Measurements from ENCODE around the gene ANKRD11. TPM values are rescaled to one million over a fixed set of nuclear protein-coding genes. Genes with fewer than 3 reads are reported as not detected.
"Not testable (repeated sequence)": the region's sequence is repeated elsewhere in the genome, so short reads cannot be mapped to it uniquely, and the experiment has no call there.

The ANKRD11 gene
- total RNA-seq, 2 experiments from 2014 or later, result 157 to 175 TPM

GRCh38 chr16:89343501-89344457, 146.6 kb downstream of the ANKRD11 start:
- Mint-ChIP-seq H3K27me3 (ENCODE audit: low read depth) (no peaks in the 10 kb centered on the region), H3K9me3 (ENCODE audit: insufficient read depth) (no peaks in the 10 kb centered on the region), H3K36me3 (ENCODE audit: low read depth) (peaks cover 22% of the 10 kb centered on the region), H3K4me3 (no peak overlapping the region), H3K27ac (peak overlapping the region; percentile 40), H3K4me1 (ENCODE audit: low read depth) (peaks cover 66% of the 10 kb centered on the region)
- no peak for ATAC-seq
- DNase-seq, result no peak
- ChIA-PET CTCF (interaction anchor here (0.9 to 1.2 kb wide), 3 partner anchors 9 to 15 kb away, joined by 3 to 5 read pairs (median 3); no protein-coding TSS in a partner anchor), POLR2A (interaction anchor here (1.1 kb wide), 1 partner anchor 9 kb away, joined by 3 read pairs; no protein-coding TSS in a partner anchor)

- POLR2A ChIA-PET, result no interaction called here
These were observed 148.4 kb downstream of the ANKRD11 start for GRCh38 chr16:89341697-89342694.

GRCh38 chr16:89341279-89341678, 149.1 kb downstream of the ANKRD11 start:
- H3K9me3 Mint-ChIP-seq (ENCODE audit: insufficient read depth), result no peaks in the 10 kb centered on the region
- no peak overlapping the region for H3K4me3 Mint-ChIP-seq
- DNase-seq (no peak), ATAC-seq (no peak)
- peaks cover 62% of the 10 kb centered on the region for H3K4me1 Mint-ChIP-seq (ENCODE audit: low read depth)
- ChIA-PET POLR2A (no interaction called here), CTCF (interaction anchor here (0.6 to 1.5 kb wide), 5 partner anchors 9 to 95 kb away, joined by 3 to 5 read pairs (median 3); no protein-coding TSS in a partner anchor)
- peak overlapping the region; percentile 6 for H3K27ac Mint-ChIP-seq
- peaks cover 17% of the 10 kb centered on the region for H3K36me3 Mint-ChIP-seq (ENCODE audit: low read depth)
- no peaks in the 10 kb centered on the region for H3K27me3 Mint-ChIP-seq (ENCODE audit: low read depth)

More at GRCh38 chr16:89341697-89342694, 148.4 kb downstream of the ANKRD11 start:
- Mint-ChIP-seq H3K27me3 (ENCODE audit: low read depth) (no peaks in the 10 kb centered on the region), H3K27ac (peak overlapping the region; percentile 28), H3K36me3 (ENCODE audit: low read depth) (peaks cover 23% of the 10 kb centered on the region), H3K9me3 (ENCODE audit: insufficient read depth) (no peaks in the 10 kb centered on the region), H3K4me3 (no peak overlapping the region), H3K4me1 (ENCODE audit: low read depth) (peaks cover 64% of the 10 kb centered on the region)
- CTCF ChIA-PET, result interaction anchor here (0.9 to 1.5 kb wide), 3 partner anchors 7 to 10 kb away, joined by 3 read pairs; no protein-coding TSS in a partner anchor
- ATAC-seq (peak; percentile 37), DNase-seq (no peak)

- H3K27ac Mint-ChIP-seq, result no peak overlapping the region
- H3K36me3 Mint-ChIP-seq (ENCODE audit: low read depth), result peaks cover 16% of the 10 kb centered on the region
- no peaks in the 10 kb centered on the region for H3K27me3 Mint-ChIP-seq (ENCODE audit: low read depth)
- ChIA-PET POLR2A (no interaction called here), CTCF (no interaction called here)
- no peak overlapping the region for H3K4me3 Mint-ChIP-seq
- ATAC-seq (no peak), DNase-seq (no peak)
- H3K9me3 Mint-ChIP-seq (ENCODE audit: insufficient read depth), result no peaks in the 10 kb centered on the region
- H3K4me1 Mint-ChIP-seq (ENCODE audit: low read depth), result peaks cover 69% of the 10 kb centered on the region
These were observed 151.5 kb downstream of the ANKRD11 start for GRCh38 chr16:89338863-89339262.

GRCh38 chr16:89337965-89338364, 152.4 kb downstream of the ANKRD11 start:
- ChIA-PET CTCF (no interaction called here), POLR2A (no interaction called here)
- DNase-seq, result no peak
- ATAC-seq, result no peak
- H3K4me3 Mint-ChIP-seq, result no peak overlapping the region
- peaks cover 70% of the 10 kb centered on the region for H3K4me1 Mint-ChIP-seq (ENCODE audit: low read depth)
- H3K36me3 Mint-ChIP-seq (ENCODE audit: low read depth), result peaks cover 12% of the 10 kb centered on the region
- H3K27me3 Mint-ChIP-seq (ENCODE audit: low read depth), result no peaks in the 10 kb centered on the region
- no peak overlapping the region for H3K27ac Mint-ChIP-seq
- H3K9me3 Mint-ChIP-seq (ENCODE audit: insufficient read depth), result no peaks in the 10 kb centered on the region

- H3K36me3 Mint-ChIP-seq (ENCODE audit: low read depth), result peaks cover 9% of the 10 kb centered on the region
- POLR2A ChIA-PET, result no interaction called here
- no peak for ATAC-seq
- no peak for DNase-seq
- H3K4me3 Mint-ChIP-seq, result no peak overlapping the region
- CTCF ChIA-PET, result interaction anchor here (0.8 to 2.4 kb wide), 6 partner anchors 16 to 221 kb away, joined by 3 to 12 read pairs (median 4); partner anchors contain the start of gene SPG7
- no peaks in the 10 kb centered on the region for H3K9me3 Mint-ChIP-seq (ENCODE audit: insufficient read depth)
- no peaks in the 10 kb centered on the region for H3K27me3 Mint-ChIP-seq (ENCODE audit: low read depth)
- H3K27ac Mint-ChIP-seq, result peak overlapping the region; percentile 48
- peaks cover 74% of the 10 kb centered on the region for H3K4me1 Mint-ChIP-seq (ENCODE audit: low read depth)
These were observed 154.4 kb downstream of the ANKRD11 start for GRCh38 chr16:89335803-89336485.

GRCh38 chr16:89334988-89335802, 155.2 kb downstream of the ANKRD11 start:
- H3K4me3 Mint-ChIP-seq, result no peak overlapping the region
- DNase-seq (no peak), ATAC-seq (no peak)
- H3K4me1 Mint-ChIP-seq (ENCODE audit: low read depth), result peaks cover 75% of the 10 kb centered on the region
- H3K27ac Mint-ChIP-seq, result peak overlapping the region; percentile 48
- peaks cover 9% of the 10 kb centered on the region for H3K36me3 Mint-ChIP-seq (ENCODE audit: low read depth)
- no peaks in the 10 kb centered on the region for H3K9me3 Mint-ChIP-seq (ENCODE audit: insufficient read depth)
- H3K27me3 Mint-ChIP-seq (ENCODE audit: low read depth), result no peaks in the 10 kb centered on the region
- ChIA-PET CTCF (interaction anchor here (0.7 to 2.4 kb wide), 8 partner anchors 8 to 222 kb away, joined by 3 to 12 read pairs (median 3); partner anchors contain the start of gene SPG7), POLR2A (interaction anchor here (0.6 to 1.4 kb wide), 3 partner anchors 8 to 136 kb away, joined by 3 read pairs; no protein-coding TSS in a partner anchor)

GRCh38 chr16:89334461-89334860, 155.9 kb downstream of the ANKRD11 start:
- H3K36me3 Mint-ChIP-seq (ENCODE audit: low read depth), result peaks cover 9% of the 10 kb centered on the region
- POLR2A ChIA-PET, result interaction anchor here (1.4 kb wide), 1 partner anchor 23 kb away, joined by 3 read pairs; no protein-coding TSS in a partner anchor
- CTCF ChIA-PET, result interaction anchor here (0.7 to 2.4 kb wide), 4 partner anchors 18 to 174 kb away, joined by 3 to 12 read pairs (median 4); partner anchors contain the start of gene SPG7
- H3K27me3 Mint-ChIP-seq (ENCODE audit: low read depth), result no peaks in the 10 kb centered on the region
- no peaks in the 10 kb centered on the region for H3K9me3 Mint-ChIP-seq (ENCODE audit: insufficient read depth)
- DNase-seq (no peak), ATAC-seq (no peak)
- peak overlapping the region; percentile 21 for H3K27ac Mint-ChIP-seq
- peaks cover 76% of the 10 kb centered on the region for H3K4me1 Mint-ChIP-seq (ENCODE audit: low read depth)
- H3K4me3 Mint-ChIP-seq, result no peak overlapping the region

GRCh38 chr16:89334050-89334449, 156.3 kb downstream of the ANKRD11 start:
- POLR2A ChIA-PET, result interaction anchor here (1.4 kb wide), 1 partner anchor 24 kb away, joined by 3 read pairs; no protein-coding TSS in a partner anchor

GRCh38 chr16:89333401-89334001, 156.9 kb downstream of the ANKRD11 start:
- DNase-seq, result peak; percentile 64
- H3K4me3 Mint-ChIP-seq; H3K9me3 Mint-ChIP-seq (ENCODE audit: insufficient read depth); H3K36me3 Mint-ChIP-seq (ENCODE audit: low read depth); H3K27me3 Mint-ChIP-seq (ENCODE audit: low read depth): not testable (repeated sequence)
- Mint-ChIP-seq H3K4me1 (ENCODE audit: low read depth) (peaks cover 76% of the 10 kb centered on the region), H3K27ac (peak overlapping the region; percentile 68)
- ChIA-PET CTCF (interaction anchor here (1.0 to 2.2 kb wide), 9 partner anchors 7 to 175 kb away, joined by 3 to 5 read pairs (median 4); no protein-coding TSS in a partner anchor), POLR2A (interaction anchor here (0.7 kb wide), 1 partner anchor 16 kb away, joined by 3 read pairs; no protein-coding TSS in a partner anchor)
- ATAC-seq, result peak; percentile 41

More at GRCh38 chr16:89334050-89334449, 156.3 kb downstream of the ANKRD11 start:
- Mint-ChIP-seq H3K27ac (peak overlapping the region; percentile 21), H3K27me3 (ENCODE audit: low read depth) (no peaks in the 10 kb centered on the region), H3K9me3 (ENCODE audit: insufficient read depth) (no peaks in the 10 kb centered on the region), H3K36me3 (ENCODE audit: low read depth) (peaks cover 10% of the 10 kb centered on the region), H3K4me3 (no peak overlapping the region), H3K4me1 (ENCODE audit: low read depth) (peaks cover 79% of the 10 kb centered on the region)
- DNase-seq (no peak), ATAC-seq (no peak)
- CTCF ChIA-PET, result interaction anchor here (1.0 to 2.4 kb wide), 3 partner anchors 9 to 174 kb away, joined by 4 to 12 read pairs (median 5); partner anchors contain the start of gene SPG7

Measured in activated CD8-positive, alpha-beta T cell treated with anti-CD3 and anti-CD28 coated beads, Interleukin-2, amount 10 ng/mL, durations not matched to agents 7 days and 5 days (primary cell).